Measurements from ENCODE around the gene RPUSD3.
A peak's percentile ranks its signal among the peaks of the same experiment; 100 is the strongest.

RPUSD3 gene

GRCh38 chr3:9803494-9803893 lies 40.3 kb downstream of the RPUSD3 start:
- DNase-seq (ENCODE audit: low spot score), result no peak

- no peak for DNase-seq (ENCODE audit: low spot score)
Observed at GRCh38 chr3:9800529-9800928, 43.3 kb downstream of the RPUSD3 start.

- DNase-seq (ENCODE audit: low spot score), result no peak
Observed at GRCh38 chr3:9797196-9797945, 46.4 kb downstream of the RPUSD3 start.

- DNase-seq (ENCODE audit: low spot score), result no peak
Observed at GRCh38 chr3:9795207-9795606, 48.6 kb downstream of the RPUSD3 start.

- DNase-seq (ENCODE audit: low spot score), result no peak
Observed at GRCh38 chr3:9794400-9794799, 49.4 kb downstream of the RPUSD3 start.

GRCh38 chr3:9793161-9793781 lies 50.5 kb downstream of the RPUSD3 start:
- peak; percentile 24 for DNase-seq (ENCODE audit: low spot score)

- DNase-seq (ENCODE audit: low spot score), result peak; percentile 92
Observed at GRCh38 chr3:9792405-9793160, 51.2 kb downstream of the RPUSD3 start, which contains the start of the genes ARPC4 and TADA3. TSS of gene ARPC4 (plus strand) at chr3:9793082. CDS start at chr3:9793122, 40 bp downstream. TSS of gene TADA3 (minus strand) at chr3:9792473. CDS start at chr3:9791466, 1,007 bp downstream.

- no peak for DNase-seq (ENCODE audit: low spot score)
Observed at GRCh38 chr3:9791790-9792404, 51.9 kb downstream of the RPUSD3 start.

GRCh38 chr3:9791127-9791526 lies 52.7 kb downstream of the RPUSD3 start:
- no peak for DNase-seq (ENCODE audit: low spot score)

Measured in SW480 (cell line).